HG02610 (cell line): Measurements from ENCODE around the gene PTPRE.
"Not testable (repeated sequence)": the region's sequence is repeated elsewhere in the genome, so short reads cannot be mapped to it uniquely, and the experiment has no call there.

Experiments used
- ATAC-seq: cut with Tn5 transposase; IDR thresholded peaks from one replicate; pipeline ENCODE4 v1.9.1; 2021; ENCODE audit warnings: mild to moderate bottlenecking, moderate library complexity; ENCODE audit not compliant: unreplicated experiment

The PTPRE gene

GRCh38 chr10:128084991-128085390, 178.1 kb downstream of the PTPRE start:
- no peak for ATAC-seq

- no peak for ATAC-seq
These were observed 179.3 kb downstream of the PTPRE start for GRCh38 chr10:128086003-128086863.

- no peak for ATAC-seq
These were observed 180.4 kb downstream of the PTPRE start for GRCh38 chr10:128087146-128087883.

GRCh38 chr10:128087884-128088709, 181.2 kb downstream of the PTPRE start:
- ATAC-seq: no peak

GRCh38 chr10:128091636-128092210, 184.8 kb downstream of the PTPRE start:
- ATAC-seq: no peak

- no peak for ATAC-seq
These were observed 185.6 kb downstream of the PTPRE start for GRCh38 chr10:128092454-128092853.

GRCh38 chr10:128094596-128094995, 187.7 kb downstream of the PTPRE start:
- not testable (repeated sequence) for ATAC-seq

- ATAC-seq: no peak
These were observed 188.3 kb downstream of the PTPRE start for GRCh38 chr10:128095027-128095752.

- ATAC-seq: no peak
These were observed 189.0 kb downstream of the PTPRE start for GRCh38 chr10:128095753-128096469.

GRCh38 chr10:128096486-128097199, 189.7 kb downstream of the PTPRE start:
- no peak for ATAC-seq

GRCh38 chr10:128097783-128098182, 190.9 kb downstream of the PTPRE start:
- no peak for ATAC-seq

GRCh38 chr10:128098631-128099030, 191.7 kb downstream of the PTPRE start:
- ATAC-seq: no peak

- no peak for ATAC-seq
These were observed 193.0 kb downstream of the PTPRE start for GRCh38 chr10:128099901-128100300.

- no peak for ATAC-seq
These were observed 195.0 kb downstream of the PTPRE start for GRCh38 chr10:128101901-128102300.

GRCh38 chr10:128102480-128103228, 195.8 kb downstream of the PTPRE start:
- no peak for ATAC-seq

GRCh38 chr10:128103229-128103714, 196.4 kb downstream of the PTPRE start:
- ATAC-seq: no peak

GRCh38 chr10:128105383-128105782, 198.5 kb downstream of the PTPRE start:
- ATAC-seq: no peak

GRCh38 chr10:128109707-128110106, 202.8 kb downstream of the PTPRE start:
- ATAC-seq: no peak
